DMS 273 (cell line): ENCODE measurements around the gene LMNTD2.
A peak's percentile ranks its signal among the peaks of the same experiment; 100 is the strongest.
"Not testable (repeated sequence)": the region's sequence is repeated elsewhere in the genome, so short reads cannot be mapped to it uniquely, and the experiment has no call there.

Source experiments
- DNase-seq: peaks from one replicate; lab custom pipeline; 2025; ENCODE audit not compliant: unreplicated experiment; lab: John Stamatoyannopoulos, UW

Gene LMNTD2

DNA sequence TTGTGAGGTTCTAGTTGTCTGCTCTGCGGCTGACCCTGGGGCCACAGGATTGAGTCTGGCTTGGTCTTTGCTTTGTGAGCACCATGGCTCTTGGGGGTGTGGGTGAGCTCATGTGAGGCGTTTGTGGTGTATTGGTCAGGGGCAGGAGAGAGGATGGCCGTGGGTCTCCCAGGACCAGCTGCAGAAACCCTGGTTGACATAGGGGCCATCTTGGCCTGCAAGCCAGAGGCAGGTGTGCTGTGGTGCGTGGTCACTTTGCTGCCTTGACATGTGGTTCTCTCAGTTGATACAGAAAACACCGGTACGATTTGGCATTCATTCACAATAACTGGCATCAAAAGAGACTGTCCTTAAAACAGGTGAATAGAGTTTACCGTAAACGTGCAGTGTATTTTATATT, 27.0 kb upstream of the LMNTD2 start:
- DNase-seq: no peak

DNA sequence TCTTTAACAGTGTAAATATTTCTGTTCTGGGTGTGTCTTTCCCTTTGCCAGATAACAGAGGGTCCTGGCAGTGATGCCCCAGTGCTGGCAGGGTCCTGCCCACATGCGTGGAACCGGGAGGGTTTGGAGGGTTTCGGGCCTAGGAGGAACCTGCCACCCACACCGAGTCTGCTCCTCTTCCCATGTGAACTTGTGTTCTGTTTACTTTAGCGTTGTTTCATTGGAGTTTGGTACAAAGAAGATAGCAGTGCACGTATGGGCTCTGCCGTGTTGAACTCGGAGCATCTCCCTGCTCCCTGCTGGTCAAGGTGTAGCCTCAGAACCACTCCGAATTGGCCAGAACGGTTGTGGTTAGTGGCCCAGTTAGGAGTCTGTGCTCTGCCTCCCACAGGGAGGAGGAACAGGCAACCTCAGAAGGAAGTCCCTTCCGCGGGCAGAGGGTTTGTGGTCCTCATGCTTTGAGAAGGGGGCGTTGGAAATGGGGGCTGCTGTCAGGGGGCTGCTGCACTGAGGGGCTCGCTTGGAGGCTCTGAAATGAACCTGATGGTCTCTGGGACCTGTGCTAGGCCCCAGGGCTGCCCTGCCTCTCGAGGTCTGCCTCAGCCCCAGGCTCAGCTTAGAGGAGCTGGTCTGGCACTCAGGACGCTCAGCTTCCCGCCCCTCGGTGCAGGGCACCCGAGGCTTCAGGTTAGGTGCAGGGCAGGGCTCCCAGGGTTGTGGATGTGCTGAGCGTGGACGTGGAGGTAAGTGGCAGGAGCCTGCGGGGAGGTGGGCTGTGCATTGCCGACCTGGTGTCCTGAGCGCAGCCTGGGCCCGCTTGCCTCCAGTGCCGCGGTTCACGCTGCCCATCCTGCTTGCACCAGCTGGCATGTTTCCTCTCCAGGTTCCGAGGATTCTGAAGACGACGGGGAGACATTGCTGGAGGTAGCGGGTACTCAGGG, 26.1 kb upstream of the LMNTD2 start:
- DNase-seq: no peak

GRCh38 chr11:584287-584686, 23.7 kb upstream of the LMNTD2 start:
- DNase-seq: no peak

DNA sequence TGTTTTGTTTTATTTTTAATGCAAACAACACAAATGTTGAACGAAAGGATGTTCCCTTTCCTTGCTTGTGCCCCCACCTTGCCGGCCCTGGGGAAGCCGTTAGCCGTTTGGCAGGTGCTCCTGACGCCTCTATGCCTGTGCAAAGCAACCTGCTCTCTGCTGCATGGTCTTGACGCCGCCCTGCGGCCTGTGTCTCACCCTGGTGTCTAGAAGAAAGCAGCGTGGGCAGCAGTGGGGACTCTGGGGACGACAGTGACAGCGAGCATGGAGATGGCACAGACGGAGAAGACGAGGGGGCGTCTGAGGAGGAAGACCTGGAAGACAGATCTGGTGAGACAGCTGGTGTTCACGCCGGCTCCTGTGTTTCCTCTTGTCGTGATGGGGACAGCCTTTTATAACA, 21.2 kb upstream of the LMNTD2 start:
- no peak for DNase-seq

DNA sequence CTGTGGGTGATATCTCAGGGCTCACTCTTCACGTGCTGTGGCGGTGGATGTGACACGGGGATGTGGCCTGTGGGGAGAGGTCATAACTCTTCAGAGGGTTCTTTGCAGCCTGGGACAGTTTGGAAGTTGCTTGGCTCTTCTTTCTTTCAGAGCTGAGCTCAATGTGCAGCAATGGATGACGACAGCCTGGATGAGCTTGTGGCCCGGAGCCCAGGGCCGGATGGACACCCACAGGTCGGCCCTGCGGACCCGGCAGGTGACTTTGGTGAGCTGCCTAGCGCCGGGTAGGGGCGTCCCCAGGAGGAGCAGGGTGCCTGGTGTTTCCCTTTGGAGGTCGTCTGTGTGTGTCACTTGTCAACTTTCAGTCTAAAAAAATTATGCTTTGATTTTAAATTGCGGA, 20.8 kb upstream of the LMNTD2 start:
- DNase-seq: no peak

GRCh38 chr11:579830-580601, 19.5 kb upstream of the LMNTD2 start:
- DNase-seq: no peak

DNA sequence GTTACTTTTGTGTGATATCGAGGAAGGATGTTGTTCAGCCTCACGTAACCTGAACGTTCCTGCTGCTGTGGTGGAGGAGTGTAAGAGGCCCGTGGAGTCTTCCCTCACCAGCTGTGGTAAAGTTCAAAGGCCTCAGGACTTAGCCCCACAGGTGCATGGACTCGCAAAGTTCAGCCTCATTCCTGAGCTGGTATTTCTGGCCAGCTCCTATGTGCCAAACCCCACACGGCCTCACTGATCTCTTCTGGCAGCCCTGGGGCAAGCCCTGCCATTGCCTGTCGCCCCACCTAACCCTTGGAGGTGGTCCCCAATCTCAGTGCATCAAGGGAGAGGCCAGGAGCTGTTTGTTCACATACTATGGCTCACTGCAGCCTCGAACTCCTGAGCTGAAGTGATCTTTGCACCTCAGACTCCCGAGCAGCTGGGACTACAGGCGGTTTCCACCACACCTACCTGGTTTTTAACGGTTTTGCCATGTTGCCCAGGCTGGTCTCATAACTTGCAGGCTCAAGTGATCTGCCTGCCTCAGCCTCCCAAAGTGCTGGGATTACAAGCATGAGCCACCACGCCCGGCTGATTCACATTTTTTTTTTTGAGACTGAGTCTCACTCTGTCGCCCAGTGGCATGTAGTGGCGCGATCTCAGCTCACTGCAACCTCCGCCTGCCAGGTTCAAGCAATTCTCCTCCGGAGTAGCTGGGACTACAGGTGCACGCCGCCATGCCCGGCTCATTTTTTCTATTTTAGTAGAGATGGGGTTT, 17.9 kb upstream of the LMNTD2 start:
- no peak for DNase-seq

DNA sequence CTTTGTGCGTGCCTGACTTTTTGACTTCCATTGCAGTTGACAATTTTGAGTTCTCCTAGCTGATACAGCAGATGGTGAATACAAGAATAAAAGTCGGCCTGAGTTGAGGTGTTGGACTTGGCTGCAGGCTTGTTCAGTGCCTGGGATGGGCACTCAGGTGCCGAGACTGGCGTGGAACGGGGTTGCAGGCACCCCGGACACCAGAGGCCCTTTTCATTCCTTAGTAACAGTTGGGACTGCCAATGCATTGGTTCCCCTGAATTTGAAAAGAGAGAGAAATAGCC, 17.0 kb upstream of the LMNTD2 start:
- no peak for DNase-seq

DNA sequence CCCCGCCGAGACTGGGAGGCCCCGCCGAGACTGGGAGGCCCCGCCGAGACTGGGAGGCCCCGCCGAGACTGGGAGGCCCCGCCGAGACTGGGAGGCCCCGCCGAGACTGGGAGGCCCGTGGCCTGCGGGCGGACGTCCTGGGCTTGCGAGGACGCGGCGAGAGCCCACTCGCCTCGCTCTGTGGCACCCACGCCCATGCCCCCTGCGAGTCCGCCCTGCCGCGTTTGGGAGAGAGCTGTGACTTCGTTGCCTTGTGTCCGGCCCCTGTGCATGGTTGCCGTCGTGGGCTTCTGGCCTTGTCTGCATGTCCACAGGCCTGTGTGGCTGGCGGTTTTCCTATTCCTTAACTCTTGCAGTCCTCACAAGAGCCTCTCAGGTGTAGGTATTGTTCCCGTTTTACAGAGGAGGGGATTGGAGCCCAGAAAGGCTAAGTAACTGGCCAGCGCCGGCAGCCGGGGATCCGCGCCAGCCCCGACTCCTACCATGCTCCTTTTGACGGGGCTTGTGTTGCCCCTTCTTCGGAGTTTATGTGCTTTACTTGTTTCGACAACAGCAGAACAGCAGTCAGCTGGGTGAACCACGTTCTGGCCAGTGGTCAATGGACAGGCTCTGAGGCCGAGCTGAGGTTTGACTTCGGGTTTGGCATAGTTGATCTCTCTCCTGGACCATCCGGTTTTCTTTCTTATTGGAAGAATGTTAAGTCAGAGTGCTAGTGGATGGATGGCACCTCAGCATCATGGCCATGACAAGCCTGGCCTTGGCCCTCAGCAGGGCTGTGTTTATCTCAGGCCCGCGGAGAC, 16.5 kb upstream of the LMNTD2 start:
- no peak for DNase-seq

- DNase-seq: peak; percentile 92
Observed at GRCh38 chr11:575996-576768, 15.6 kb upstream of the LMNTD2 start, which contains the start of gene PHRF1. TSS of gene PHRF1 (plus strand) at chr11:576470. CDS start at chr11:581513, 5,043 bp downstream.

DNA sequence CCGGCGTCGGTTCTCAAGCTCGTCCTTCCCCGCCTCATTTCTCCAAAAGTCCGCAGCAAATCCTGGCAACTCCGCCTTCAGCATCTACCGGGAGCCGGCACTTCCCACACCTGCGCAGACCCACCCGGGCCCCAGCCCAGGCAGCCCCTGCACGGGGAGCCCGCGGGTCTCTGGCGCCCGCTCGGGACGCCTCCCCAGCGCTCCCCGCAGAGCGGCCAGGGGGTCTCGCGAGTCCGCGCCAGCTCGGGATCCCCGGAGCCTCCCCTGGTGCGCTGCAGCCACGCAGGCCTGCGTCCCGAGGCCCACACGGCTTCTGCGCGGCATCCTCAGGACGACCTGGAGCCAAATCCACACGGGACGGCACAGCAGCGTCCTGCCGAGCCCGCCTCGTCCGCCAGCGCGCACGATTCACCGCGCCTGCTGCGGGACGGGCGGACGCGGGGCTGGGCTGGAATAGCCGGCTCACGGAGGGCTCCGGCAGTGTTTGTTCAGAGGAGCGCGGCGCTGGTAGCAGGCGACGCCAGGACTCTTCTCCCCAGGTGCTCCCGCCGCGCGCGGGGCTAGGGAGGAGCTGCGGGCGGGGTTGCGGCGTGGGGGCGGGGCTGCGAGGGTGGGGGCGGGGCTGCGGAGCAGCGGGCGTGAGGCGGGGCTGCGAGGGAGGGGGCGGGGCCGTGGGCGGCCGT, 14.9 kb upstream of the LMNTD2 start:
- DNase-seq: peak; percentile 84

DNA sequence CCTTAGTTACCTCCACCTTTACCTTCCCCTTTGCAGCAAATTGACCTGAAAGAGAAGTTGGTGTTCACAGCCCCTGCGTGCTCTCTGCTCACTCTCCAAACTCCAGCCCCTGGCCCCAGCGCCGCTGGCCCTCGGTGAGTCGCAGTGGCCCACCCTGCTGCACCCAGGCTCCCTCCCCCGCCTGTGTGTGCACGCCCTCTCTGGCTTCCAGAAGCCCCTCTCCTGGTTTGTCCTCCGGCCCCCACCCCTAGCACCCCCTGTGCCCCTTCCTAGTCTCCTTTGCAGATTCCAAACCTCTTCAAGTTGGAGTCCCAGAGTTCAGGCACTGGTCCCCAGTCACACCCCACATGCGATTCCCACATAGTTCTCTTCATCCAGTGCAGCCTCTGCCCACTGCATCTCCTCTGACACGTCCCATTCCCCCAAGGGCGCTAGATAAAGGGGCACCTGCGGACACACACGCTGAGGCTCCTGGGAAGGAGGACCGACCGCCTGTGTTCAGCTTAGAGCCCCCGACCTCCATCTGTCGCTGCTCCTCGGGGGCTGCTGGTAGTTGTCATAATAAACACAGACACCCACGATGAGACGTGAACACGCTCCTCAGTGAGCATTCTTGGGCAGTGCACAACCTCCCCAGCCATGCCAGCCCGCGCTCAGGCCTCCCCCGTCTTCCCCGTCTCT, 14.2 kb upstream of the LMNTD2 start:
- DNase-seq: no peak

GRCh38 chr11:574031-574570, 13.6 kb upstream of the LMNTD2 start:
- not testable (repeated sequence) for DNase-seq

DNA sequence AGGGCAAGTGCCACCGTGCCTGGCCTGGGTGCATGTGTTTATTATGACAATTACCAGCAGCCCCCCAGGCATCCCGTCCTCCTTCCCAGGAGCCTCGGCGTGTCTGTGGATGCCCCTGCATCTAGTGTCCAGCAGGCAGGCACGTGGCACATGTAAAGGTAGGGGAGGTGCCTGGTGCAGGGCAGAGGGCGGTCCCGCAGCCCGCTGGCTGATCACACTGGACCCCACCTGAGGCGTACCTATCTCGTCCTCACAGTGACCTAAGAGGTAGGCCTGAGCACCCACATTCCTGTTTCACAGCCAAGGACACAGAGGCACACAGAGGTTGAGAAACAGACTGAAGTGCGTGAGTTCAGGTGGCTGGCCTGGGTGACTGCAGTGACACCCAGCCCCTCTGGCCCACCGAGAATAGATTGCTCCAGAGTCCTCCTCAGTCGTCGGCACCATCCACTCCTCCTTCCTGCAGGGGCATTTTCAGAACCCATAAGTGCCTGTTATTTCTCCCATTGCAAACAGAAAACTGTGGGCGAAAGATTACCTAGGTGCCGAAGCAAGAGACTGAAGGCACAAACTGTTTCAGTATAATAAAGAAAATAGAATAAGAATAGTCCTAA, 12.7 kb upstream of the LMNTD2 start:
- no peak for DNase-seq

- no peak for DNase-seq
Observed at GRCh38 chr11:571802-572185, 11.3 kb upstream of the LMNTD2 start.

DNA sequence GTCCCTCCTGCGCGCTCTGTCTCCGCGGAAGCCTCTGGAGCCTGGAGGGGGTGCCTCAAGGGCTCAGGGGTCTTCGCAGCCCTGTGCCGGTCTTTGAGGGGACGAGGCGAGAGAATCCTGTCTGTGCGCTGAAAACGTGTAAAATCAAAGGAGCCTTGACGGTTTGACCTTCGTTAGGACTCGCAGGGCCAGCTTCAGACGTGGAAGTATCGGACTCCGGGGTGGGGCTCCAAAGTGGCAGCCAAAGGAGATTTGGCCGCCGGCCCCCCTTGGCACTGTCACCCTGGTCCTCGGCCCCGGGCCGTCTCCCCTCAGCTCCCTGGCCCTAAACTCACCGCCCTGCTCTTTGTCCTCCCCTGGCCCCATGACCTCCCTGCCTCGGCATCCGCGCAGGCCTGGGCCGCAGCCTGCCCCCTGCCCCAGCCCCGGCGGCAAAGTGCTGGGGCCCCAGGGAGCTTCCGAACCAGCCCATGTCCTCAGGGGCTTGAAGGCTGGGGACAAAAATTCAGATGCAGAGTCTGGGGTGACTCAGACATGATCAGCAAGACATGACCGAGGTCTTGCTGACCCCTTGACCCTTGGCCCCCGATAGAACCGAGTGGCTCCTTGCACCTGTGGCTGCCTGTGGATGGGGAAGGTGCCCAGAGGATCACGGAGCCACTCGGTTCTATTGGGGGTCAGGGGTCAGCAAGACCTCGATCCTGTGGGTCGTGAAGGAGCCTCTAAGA, 8.8 kb upstream of the LMNTD2 start:
- DNase-seq: no peak

GRCh38 chr11:568306-569157, 8.0 kb upstream of the LMNTD2 start:
- peak; percentile 96 for DNase-seq
